Measurements from ENCODE around the gene C6orf136.
A peak's percentile ranks its signal among the peaks of the same experiment; 100 is the strongest.

The C6orf136 gene

GRCh38 chr6:30646450-30647241 lies at the start of gene C6orf136:
TSS of gene C6orf136 (plus strand) at chr6:30647133. CDS start at chr6:30647232, 99 bp downstream.
- peak; percentile 68 for DNase-seq

DNA sequence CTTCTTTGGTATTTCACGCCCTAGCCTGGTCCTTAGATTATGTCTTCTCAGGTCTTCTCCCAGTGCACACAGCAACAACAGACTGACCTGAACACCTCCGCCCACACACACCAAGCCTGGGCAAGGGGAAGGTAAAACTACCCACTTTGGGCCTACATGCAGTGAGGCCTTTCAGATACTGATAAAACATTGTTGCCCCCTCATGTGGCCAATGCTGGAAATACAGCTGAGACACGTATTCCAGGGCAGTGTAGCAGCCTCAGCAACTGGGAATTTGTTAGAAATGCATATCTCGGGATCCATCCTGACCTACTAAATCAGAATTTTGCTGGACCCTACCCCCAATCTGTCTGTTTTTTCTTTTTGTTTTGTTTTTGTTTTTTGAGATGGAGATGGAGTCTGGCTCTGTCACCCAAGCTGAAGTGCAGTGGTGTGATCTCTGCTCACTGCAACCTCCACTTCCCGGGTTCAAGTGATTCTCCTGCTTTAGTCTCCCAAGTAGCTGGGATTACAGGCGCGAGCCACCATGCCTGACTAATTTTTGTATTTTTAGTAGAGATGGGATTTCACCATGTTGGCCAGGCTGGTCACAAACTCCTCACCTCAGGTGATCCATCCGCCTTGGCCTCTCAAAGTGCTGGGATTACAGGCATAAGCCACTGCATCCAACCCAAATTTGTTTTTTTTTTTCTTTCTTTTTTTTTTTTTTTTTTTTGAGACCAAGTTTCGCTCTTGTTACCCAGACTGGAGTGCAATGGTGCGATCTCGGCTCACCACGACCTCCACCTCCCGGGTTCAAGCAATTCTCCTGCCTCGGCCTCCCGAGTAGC lies 49.4 kb upstream of the C6orf136 start:
- DNase-seq, result peak; percentile 74

DNA sequence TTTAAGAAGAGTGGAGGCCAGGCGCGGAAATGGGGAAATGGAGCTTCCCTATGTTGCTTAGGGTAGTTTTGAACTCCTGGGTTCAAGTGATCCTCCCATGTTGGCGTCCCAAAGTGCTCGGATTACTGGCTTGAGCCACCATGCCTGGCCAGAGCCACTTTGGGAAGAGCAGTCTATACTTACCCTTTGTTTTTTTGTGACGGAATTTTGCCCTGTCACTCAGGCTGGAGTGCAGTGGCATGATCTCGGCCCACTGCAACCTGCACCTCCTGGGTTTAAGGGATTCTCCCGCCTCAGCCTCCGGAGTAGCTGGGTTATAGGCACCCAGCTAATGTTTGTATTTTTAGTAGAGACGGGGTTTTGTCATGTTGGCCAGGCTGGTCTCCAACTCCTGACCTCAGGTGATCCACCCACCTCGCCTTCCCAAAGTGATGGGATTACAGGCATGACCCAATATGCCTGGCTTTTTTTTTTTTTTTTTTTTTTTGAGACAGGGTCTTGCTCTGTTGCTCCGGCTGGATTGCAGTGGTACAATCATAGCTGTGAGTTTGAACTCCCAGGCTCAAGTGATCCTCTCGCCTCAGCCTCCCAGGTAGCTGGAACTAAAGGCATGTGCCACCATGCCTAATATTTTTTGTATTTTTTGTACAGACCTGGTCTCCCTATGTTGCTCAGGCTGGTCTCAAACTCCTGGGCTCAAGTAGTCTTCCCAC lies 47.9 kb upstream of the C6orf136 start:
- no peak for DNase-seq

- no peak for DNase-seq
Observed at GRCh38 chr6:30599625-30600324, 47.2 kb upstream of the C6orf136 start.

DNA sequence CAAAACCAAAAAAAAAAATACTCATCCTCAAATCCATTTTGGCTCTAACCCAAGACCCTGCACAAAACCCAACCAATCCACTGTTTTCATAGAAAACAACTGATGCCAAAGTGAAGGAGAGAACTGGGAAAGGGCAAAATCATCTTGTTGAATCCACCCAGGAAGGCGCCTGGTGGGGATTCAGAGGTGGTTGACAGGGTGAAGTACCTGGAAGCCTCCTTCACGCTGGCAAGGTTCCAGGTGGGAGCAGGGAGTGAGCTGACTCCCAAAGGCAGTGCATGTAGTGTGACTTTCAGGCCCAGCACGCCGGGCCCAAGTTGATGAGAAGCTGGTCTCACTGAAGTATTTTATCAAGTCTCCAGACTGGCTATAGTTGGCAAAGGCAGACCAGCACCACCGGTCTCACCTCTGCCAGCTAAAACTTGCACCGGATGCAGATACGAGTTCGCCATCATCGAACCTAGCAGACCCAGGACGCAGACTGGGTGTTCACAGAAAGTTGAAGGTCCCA lies 46.4 kb upstream of the C6orf136 start:
- no peak for DNase-seq

DNA sequence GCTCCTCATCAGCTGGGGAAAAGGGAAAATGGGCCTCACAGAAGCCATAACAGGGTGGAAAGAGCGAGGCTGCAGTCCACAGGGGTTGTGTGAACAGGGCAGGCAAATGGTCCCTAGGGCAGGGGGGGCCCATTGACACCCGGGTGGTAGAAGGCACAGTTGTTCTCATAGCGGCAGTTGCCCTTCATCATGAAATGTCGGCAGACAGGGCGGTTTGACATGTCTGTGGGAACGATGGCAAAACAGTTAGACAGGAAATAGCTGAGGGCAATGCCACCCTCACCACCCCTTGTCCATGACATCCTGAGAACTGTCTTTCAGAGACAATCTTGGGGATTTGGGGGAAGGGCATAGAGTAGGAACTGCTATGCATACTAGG lies 45.5 kb upstream of the C6orf136 start:
- no peak for DNase-seq

DNA sequence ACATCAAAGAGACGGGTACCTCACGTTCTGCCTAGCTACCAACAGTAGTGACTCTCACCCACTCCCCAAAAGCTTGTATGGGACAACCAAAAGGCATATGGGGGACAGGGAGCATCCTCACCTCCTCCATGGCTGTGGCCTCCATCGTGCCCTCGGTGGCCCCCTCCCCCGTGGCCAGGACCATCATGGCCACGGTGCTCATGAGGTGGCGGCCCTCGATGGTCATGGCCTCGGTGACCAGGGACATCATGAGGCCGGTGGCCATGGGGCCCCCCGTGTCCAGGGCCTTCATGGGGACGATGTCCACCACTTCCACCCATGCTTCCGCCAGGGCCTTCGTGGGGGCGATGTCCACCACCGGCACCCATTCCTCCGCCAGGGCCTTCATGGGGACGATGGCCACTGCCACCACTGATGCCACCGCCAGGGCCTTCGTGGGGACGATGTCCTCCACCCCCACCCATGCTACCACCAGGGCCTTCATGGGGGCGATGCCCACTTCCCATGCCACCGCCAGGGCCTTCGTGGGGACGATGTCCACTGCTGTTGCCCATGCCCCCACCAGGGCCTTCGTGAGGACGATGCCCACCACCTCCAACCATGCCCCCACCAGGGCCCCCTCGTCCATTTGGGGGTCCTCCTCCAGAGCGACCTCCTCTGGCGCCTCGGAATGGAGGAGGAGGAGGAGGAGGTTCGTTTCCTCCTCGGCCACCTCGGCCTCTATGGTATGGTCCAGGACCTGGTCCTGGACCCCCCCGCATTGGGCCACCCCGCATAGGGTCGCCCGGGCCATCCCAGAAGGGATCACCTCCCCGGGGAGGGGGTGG lies 44.9 kb upstream of the C6orf136 start:
- no peak for DNase-seq

- DNase-seq, result no peak
Observed at GRCh38 chr6:30603961-30604360, 43.0 kb upstream of the C6orf136 start.

DNA sequence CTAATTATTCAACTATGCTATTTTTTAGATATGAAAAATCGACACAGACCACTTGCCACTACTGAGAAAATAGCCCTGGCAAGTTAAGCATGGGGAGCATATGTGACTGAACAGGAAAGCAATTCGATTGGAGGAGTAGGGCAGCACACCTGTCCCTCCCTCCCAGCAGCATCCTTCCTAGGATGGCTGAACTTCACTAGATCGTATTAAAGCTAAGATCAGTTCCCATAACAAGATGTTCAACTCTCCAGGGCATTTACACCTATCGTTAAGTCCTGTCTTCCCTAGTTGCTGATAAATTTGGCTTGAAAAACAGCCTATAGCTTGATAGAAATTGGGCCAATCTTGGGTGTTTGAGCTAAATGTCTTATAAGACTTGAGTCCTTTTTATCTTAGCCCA lies 36.9 kb upstream of the C6orf136 start:
- DNase-seq, result no peak

- no peak for DNase-seq
Observed at GRCh38 chr6:30611150-30611855, 35.6 kb upstream of the C6orf136 start.

GRCh38 chr6:30611856-30612194 lies 35.1 kb upstream of the C6orf136 start:
- DNase-seq, result no peak

- DNase-seq, result no peak
Observed at GRCh38 chr6:30612213-30612612, 34.7 kb upstream of the C6orf136 start.

GRCh38 chr6:30612687-30613248 lies 34.2 kb upstream of the C6orf136 start:
- DNase-seq, result no peak

DNA sequence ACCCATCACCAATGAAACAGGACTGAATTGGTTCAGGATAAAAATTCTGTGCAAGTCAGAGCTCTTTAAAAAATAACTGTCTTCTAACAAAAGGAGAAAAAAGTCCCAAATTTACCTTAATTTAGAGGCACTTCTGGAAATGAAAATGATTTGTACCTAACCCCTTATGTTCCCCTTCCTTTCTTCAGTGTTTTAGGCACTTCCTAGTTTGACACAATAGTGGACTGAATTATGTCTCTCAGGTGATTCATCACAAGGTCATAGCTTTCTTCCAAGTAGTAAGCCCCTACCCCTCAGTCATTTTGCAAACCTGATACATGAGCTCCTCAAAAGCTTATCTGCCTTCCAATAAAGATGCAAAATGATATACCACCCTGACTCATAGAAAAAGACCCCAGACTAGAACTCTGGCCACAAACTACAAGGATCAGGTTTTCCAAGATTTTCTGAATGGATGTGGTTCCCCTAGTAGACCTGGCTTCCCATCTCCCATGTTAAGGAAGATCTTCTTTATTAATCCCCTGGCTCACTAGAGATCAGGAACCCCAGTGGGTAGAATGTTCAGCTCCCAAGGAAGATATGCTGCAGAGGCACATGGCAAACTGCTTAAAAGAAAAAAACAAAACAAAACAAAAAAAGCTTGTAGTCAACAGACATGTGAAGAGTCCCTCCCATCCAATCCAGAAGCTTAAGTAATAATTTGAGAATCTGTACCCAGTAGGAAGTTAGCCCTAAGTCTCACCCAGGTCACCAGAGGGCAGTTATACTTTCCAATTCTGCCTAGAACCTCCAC lies 33.5 kb upstream of the C6orf136 start:
- no peak for DNase-seq

- no peak for DNase-seq
Observed at GRCh38 chr6:30614044-30614842, 32.7 kb upstream of the C6orf136 start.

- peak; percentile 98 for DNase-seq
Observed at GRCh38 chr6:30614843-30615218, 32.1 kb upstream of the C6orf136 start.

DNA sequence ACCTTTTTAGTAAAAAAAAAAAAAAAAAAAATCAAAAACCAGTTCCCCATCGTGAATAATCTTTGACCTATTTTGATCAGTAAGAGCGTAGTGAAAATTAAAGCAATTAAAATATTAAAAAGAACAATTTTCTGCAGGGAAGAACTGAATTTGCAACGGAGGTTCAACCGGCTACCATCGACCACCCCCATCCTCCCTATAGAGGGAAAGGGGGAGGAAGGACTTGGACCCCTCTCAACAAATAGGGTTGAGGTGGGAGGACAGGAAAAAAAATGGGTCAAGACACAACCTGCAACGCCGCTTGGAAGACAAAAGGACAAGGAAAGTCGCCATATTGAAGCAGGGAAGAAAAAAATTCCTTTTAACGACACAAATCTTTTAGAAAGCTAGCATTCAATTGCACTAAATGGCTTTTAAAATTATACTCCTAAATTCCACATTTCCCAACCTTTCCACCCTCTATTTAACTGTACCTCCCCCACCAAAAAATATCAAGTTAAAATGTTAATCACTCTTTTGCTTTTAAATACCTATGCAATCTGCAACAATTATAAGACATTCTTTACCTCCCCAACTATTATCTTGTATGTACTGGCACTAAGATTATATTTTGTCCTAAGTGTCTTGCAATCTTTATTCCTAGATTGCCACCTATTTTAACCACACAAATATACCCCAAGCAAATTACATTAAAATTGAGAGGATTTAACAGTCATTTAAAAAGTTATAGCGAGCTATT lies 31.5 kb upstream of the C6orf136 start:
- peak; percentile 82 for DNase-seq
